ENCODE data around the gene SLC16A7. TPM values are rescaled to one million over a fixed set of nuclear protein-coding genes. Genes with fewer than 3 reads are reported as not detected.

SLC16A7 gene
- total and polyA plus RNA-seq, 12 donors, result 6.0 to 246 (median 163) TPM

GRCh38 chr12:59570145-59570544, 25.7 kb upstream of the SLC16A7 start:
- Histone ChIP-seq H3K27ac (no peak overlapping the region), H3K4me3 (no peak overlapping the region), H3K9me3 (no peaks in the 10 kb centered on the region), H3K27me3 (no peaks in the 10 kb centered on the region), H3K4me1 (peaks cover 0 to 4% (median 0%) of the 10 kb centered on the region in 9 donors), H3K36me3 (no peaks in the 10 kb centered on the region)
- ATAC-seq (no peak), DNase-seq (no peak)
- TF ChIP-seq CTCF (IDR thresholded peaks at IDR 0.05), result no peak
- intact Hi-C loops (cut with DNase I), result no loop called here
- 82 to 86% methylated on average over 5 of the region's 5 CpGs for WGBS, 2 donors

GRCh38 chr12:59574406-59574805, 21.4 kb upstream of the SLC16A7 start:
- no peak overlapping the region for H3K27ac ChIP-seq
- no peaks in the 10 kb centered on the region for H3K27me3 ChIP-seq
- no peaks in the 10 kb centered on the region for H3K9me3 ChIP-seq
- H3K4me1 ChIP-seq, result peaks cover 0 to 4% (median 0%) of the 10 kb centered on the region in 9 donors
- intact Hi-C loops (cut with DNase I), result no loop called here
- TF ChIP-seq CTCF (IDR thresholded peaks at IDR 0.05), result no peak
- ATAC-seq, result no peak
- H3K36me3 ChIP-seq, result no peaks in the 10 kb centered on the region
- DNase-seq, result no peak
- H3K4me3 ChIP-seq, result no peak overlapping the region

GRCh38 chr12:59575826-59576225, 20.0 kb upstream of the SLC16A7 start:
- DNase-seq (no peak), ATAC-seq (no peak)
- H3K27ac ChIP-seq, result no peak overlapping the region
- no peak for TF ChIP-seq CTCF (IDR thresholded peaks at IDR 0.05)
- H3K36me3 ChIP-seq, result no peaks in the 10 kb centered on the region
- WGBS, 2 donors, result 87 to 88% methylated on average over 2 of the region's 2 CpGs
- intact Hi-C loops (cut with DNase I), result no loop called here
- H3K27me3 ChIP-seq, result no peaks in the 10 kb centered on the region
- no peaks in the 10 kb centered on the region for H3K9me3 ChIP-seq
- peaks cover 0 to 13% (median 0%) of the 10 kb centered on the region in 9 donors for H3K4me1 ChIP-seq
- H3K4me3 ChIP-seq, result no peak overlapping the region

- Histone ChIP-seq H3K27me3 (no peaks in the 10 kb centered on the region), H3K9me3 (no peaks in the 10 kb centered on the region), H3K4me1 (peaks cover 0 to 13% (median 3%) of the 10 kb centered on the region in 9 donors), H3K27ac (no peak overlapping the region), H3K4me3 (no peak overlapping the region), H3K36me3 (no peaks in the 10 kb centered on the region)
- WGBS, 2 donors, result 91 to 97% methylated on average over 1 of the region's 1 CpG
- no peak for DNase-seq
- intact Hi-C loops (cut with DNase I), result no loop called here
- no peak for ATAC-seq
- no peak for TF ChIP-seq CTCF (IDR thresholded peaks at IDR 0.05)
These were observed 17.6 kb upstream of the SLC16A7 start for GRCh38 chr12:59578254-59578653.

Measured in heart right ventricle (tissue), 16 donors.